H7 (cell line): Measurements from ENCODE around the gene CFAP97. TPM values are rescaled to one million over a fixed set of nuclear protein-coding genes. Genes with fewer than 3 reads are reported as not detected.
"Not testable (repeated sequence)": the region's sequence is repeated elsewhere in the genome, so short reads cannot be mapped to it uniquely, and the experiment has no call there.

Source experiments
- DNase-seq: peaks from one replicate; pipeline ENCODE4 v3.0.0; 2012
- H3K27me3 ChIP-seq: 2 replicates; pipeline ENCODE4 v1.6.0; 2011; ENCODE audit warnings: mild to moderate bottlenecking, low read length; ENCODE audit not compliant: control insufficient read depth, insufficient read depth
- H3K36me3 ChIP-seq: replicated peaks from 2 replicates; pipeline ENCODE4 v1.5.1; 2011; ENCODE audit warnings: low read length; ENCODE audit not compliant: control insufficient read depth, insufficient read depth
- H3K4me3 ChIP-seq: 2 replicates; pipeline ENCODE4 v1.5.1; 2011; ENCODE audit warnings: low read depth, mild to moderate bottlenecking, control low read depth, low read length, moderate library complexity; ENCODE audit not compliant: insufficient read depth
- total RNA-seq: library from RNA; depleted of rRNA; stranded (reverse); fragments of >200 nt; shearing (Covaris generic); gene quantifications from 2 replicates; pipeline ENCODE4 v1.2.3, GENCODE V29; 2014; rRNA removed

The CFAP97 gene
- 24.0 and 35.8 TPM in 2 replicates for total RNA-seq

DNA sequence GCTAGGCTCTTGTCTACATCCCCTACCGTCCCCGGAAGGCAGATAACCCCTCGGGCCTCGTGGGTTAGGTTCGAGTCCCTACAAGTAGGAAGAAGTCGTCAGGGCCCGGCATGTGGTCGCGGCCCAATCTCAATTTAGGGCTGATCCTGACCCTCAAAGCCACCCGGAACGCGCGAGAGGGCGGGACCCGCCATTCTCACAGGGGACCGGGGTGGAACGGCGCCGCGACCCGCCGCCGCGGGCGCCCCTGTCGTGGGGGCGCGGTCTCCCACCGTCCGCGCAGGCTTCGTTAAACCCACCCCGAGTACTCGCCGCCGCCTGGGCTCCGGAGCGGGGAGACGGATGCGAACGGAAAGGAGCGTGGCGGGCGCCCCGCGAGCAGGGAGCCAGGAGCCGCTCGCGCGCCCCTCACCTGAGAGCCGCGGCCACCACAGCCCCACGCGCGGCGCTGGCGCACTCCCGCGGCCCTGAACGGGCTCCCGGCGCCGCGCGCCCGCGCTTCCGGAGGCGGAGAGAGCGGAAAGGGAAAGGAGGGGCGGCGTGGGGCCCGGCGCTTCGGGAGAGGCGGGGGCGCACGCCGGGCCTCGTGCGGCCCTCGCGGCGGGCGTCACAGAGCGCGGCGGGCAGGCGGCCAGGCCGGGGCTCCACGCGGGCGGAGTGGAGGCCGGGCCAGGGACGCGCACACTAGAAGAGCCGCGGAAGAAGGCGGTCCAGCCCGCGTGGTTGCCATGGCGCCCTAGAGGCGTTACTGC, at the start of gene CFAP97:
TSS of gene CFAP97 (minus strand) at position 515 of the 752 bp plus-strand sequence. CDS start 12,804 bp downstream, outside the sequence.
- Histone ChIP-seq H3K36me3 (no peaks in the 10 kb centered on the region), H3K27me3 (peaks cover 1% of the 10 kb centered on the region; the same call in 1 of the 2 replicates), H3K4me3 (peak within 1 kb of the TSS; percentile 63)
- peak; percentile 85 for DNase-seq

DNA sequence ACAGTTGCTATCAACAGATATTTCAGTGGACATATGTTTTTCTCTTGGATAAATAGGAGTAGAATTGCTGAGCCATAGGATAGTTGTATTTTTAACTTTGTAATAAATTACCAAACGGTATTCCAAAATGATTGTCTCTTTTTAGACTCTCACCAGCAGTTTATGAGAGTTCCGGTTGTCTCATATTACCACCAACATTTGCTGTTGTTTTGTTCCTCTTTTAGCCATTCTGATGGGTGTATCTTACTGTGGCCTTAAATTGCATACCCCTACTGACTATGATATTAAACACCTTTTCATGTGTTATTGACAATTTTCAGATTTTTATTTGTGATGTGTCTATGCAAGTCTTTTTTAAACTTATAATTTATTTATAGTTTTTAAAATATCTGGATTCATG, 45.3 kb upstream of the CFAP97 start:
- H3K4me3 ChIP-seq: no peak overlapping the region
- no peaks in the 10 kb centered on the region for H3K27me3 ChIP-seq
- H3K36me3 ChIP-seq: no peaks in the 10 kb centered on the region
- DNase-seq: no peak

DNA sequence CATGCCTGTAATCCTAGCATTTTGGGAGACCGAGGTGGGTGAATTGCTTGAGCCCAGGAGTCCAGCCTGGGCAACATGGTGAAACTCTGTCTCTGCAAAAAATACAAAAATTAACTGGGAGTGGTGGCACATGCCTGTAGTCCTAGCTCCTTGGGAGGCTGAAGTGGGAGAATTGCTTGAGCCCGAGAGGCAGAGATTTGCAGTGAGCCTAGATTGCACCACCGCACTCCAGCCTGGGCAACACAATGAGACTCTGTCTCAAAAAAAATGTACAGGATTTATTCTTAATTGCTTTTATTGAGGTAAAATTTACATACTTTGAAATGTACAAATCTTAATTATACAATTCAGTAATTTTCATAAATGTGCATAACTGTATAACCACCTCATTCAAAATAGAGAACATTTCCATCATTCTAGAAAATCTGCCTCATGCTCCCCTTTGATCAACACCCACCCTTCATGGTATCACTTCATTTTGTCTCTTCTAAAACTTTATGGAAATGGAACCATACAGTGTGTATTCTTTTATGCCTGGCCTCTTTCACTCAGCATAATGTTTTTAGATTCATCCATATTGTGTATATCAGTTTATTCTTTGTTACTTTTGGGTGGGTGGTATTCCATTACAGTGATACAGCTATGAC, 44.7 kb upstream of the CFAP97 start:
- Histone ChIP-seq H3K27me3 (no peaks in the 10 kb centered on the region), H3K36me3 (no peaks in the 10 kb centered on the region), H3K4me3 (no peak overlapping the region)
- DNase-seq: no peak

DNA sequence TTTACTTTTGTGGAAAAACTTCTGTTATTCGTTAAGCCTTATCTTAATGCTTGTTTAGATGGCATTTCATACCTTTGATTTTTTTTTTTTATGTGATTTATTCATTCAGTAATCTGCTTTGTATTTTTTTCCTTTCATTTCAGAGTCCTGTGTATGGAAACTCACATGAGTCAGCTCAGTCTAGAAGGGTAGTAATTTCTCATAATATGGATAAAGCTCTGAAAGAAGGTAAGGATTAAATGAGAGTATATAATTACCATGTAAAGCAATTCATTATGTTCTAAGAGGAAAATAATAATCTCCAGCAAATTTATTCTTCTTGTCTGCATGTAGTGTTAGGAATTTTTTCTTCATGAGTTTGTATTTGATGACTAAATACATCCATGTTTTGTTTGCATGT, 43.4 kb upstream of the CFAP97 start:
- H3K36me3 ChIP-seq: no peaks in the 10 kb centered on the region
- no peak overlapping the region for H3K4me3 ChIP-seq
- no peaks in the 10 kb centered on the region for H3K27me3 ChIP-seq
- no peak for DNase-seq

DNA sequence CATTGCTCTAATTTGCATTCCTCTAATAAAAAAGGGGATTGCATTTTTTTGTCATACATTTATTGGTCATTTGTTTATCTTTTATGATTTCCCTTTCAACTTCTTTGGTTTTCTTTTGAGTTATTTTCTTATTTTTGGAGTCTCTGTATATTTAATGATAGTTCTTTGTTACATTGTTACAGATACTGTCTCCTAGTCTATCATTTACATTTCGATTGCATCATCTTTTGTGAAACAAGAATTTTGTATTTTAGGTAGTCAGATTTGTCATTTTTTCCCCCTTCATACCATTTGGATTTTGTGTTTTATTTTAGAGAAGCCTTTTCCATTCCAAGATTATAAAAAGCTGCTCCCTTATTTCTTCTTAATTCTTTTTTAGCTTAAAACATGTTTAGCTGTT, 42.7 kb upstream of the CFAP97 start:
- no peaks in the 10 kb centered on the region for H3K27me3 ChIP-seq
- H3K4me3 ChIP-seq: no peak overlapping the region
- no peak for DNase-seq
- H3K36me3 ChIP-seq: no peaks in the 10 kb centered on the region

DNA sequence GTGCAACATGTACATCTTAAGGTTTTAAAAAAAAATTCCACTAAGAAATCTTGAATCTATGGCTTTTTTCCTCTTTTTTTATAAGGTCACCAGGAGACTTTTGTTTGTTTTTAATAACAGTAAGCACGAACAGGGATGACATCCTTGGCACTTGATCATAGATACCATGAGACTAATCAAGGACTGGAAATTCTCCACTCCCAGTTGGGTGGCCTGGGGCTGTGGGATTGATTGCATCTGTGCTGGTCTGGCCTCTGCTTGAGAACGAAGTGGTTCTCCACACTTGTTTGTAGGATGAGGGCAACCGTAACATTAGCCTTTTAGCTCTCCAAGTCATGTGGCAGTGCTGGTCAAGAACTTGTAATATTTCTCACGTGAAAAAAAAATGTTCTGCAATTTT, 41.0 kb upstream of the CFAP97 start:
- Histone ChIP-seq H3K4me3 (no peak overlapping the region), H3K27me3 (no peaks in the 10 kb centered on the region), H3K36me3 (no peaks in the 10 kb centered on the region)
- DNase-seq: no peak

DNA sequence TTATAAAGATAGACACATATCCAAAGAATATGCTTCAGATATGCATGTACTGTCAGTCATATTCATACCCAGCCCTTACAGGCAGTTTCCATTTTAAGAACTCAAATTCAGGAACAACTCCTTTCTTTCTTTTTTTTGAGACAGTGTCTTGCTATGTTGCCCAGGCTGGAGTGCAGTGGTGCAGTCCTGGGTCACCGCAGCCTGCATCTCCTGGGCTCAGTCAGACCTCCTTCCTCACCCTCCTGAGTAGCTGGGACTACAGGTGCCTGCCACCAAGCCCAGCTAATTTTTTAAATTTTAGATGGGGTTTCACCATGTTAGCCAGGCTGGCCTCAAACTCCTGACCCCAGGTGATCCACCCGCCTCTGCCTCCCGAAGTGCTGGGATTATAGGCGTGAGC, 40.1 kb upstream of the CFAP97 start:
- H3K36me3 ChIP-seq: no peaks in the 10 kb centered on the region
- H3K4me3 ChIP-seq: no peak overlapping the region
- no peaks in the 10 kb centered on the region for H3K27me3 ChIP-seq
- DNase-seq: no peak

DNA sequence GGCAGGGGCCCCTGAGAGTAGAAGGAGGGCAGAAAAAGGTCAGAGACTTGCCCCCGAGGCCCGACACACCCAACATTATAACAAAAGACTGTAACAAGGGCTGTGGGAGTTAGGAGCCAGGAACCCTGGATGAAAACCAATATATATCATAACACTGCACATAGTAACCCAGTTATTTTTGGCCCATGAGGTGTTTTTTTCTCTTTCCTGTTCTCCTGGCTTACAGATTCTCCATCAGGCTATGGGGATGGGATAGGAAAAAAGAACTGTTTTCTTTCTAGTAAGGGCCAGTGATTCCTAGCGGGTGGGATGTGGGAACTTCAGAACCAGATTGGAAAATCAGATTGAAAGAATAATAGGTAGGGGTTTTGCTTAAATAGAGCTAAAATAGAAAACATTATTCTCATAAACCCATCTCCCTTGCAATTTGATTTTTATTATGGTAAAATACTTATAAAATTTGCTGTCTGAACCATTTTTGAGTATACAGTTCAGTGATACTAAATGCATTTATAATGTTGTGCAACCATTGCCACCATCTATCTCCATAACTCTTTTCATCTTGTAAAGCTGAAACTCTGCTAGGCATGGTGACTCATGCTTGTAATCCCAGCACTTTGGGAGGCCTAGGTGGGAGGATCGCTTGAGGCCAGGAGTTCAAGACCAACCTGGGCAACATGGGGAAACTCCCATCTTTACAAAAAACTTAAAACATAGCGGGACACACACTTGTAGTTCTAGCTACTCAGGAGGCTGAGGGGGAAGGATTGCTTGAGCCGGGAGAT, 39.1 kb upstream of the CFAP97 start:
- Histone ChIP-seq H3K27me3 (no peaks in the 10 kb centered on the region), H3K36me3 (no peaks in the 10 kb centered on the region), H3K4me3 (no peak overlapping the region)
- DNase-seq: no peak

DNA sequence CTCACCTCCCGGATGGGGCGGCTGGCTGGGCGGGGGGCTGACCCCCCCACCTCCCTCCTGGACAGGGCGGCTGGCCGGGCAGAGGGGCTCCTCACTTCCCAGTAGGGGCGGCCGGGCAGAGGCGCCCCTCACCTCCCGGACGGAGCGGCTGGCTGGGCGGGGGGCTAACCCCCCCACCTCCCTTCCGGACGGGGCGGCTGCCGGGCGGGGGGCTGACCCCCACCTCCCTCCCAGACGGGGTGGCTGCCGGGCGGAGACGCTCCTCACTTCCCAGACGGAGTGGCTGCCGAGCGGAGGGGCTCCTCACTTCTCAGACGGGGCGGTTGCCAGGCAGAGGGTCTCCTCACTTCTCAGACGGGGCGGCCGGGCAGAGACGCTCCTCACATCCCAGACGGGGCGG, 36.7 kb upstream of the CFAP97 start:
- H3K27me3 ChIP-seq, DNase-seq: not testable (repeated sequence)

DNA sequence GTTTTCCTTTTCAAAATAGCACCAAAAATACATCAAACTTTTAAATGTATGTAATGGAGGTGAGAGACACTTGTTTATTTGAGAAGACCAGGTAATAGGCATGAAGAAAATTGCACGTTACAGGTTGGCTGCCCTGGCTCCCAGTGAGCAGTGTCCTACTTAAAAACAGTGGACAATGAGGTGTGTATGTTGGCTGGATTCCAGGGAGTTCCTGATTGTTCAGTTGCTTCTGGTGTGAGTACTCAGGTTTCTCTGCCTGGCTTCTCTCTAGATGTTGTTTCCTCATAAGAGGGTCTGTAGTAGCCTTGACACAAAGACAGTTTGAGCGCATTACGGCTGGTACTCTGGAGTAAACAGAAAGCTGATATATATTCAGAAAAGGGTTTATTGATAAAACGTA, 35.0 kb upstream of the CFAP97 start:
- H3K36me3 ChIP-seq: no peaks in the 10 kb centered on the region
- DNase-seq: no peak
- no peaks in the 10 kb centered on the region for H3K27me3 ChIP-seq
- H3K4me3 ChIP-seq: no peak overlapping the region

More for the DNA sequence above, 36.7 kb upstream of the CFAP97 start:
- not testable (repeated sequence) for H3K4me3 ChIP-seq, H3K36me3 ChIP-seq

DNA sequence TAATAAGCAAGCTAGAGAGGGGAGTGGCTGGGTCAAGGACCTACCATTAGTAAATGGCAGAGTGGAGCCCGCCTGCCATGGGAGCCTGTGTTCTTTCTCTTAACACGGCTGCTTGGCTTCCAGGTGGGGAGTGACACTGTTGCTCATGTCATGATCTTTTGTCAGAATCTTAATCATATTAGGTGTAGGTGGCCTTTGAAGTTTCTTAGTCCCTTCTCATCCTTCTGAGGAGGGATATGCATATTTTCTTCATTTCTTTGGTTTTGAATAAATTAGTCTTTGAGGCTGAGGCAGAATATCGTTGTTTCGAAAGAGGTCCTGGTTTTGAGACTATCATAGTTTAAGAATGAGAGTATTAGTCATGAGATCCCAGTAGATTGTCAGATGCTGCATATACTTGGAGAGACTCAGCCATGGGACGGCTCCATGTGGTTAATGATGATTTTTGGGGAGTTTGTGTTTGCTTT, 34.4 kb upstream of the CFAP97 start:
- no peak overlapping the region for H3K4me3 ChIP-seq
- H3K36me3 ChIP-seq: no peaks in the 10 kb centered on the region
- H3K27me3 ChIP-seq: no peaks in the 10 kb centered on the region
- DNase-seq: no peak

DNA sequence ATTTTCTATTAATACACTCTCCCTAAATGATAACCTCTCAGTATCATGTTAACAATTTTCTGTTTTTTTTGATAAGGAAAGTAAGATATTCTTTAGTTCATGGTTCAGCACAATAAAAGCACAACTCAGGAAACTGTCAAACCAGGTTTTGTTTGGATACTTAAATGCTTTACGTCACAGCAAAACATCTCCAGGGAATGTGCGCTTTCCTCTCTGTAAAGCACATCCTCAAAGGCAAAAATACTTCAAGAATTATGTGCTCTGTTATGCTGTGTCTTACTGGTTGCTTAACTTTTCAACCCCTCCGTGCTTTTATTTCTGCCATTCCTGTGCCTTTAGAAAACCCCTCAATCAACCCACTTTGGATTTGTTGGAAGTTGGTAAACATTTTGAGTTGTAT, 33.4 kb upstream of the CFAP97 start:
- DNase-seq: no peak
- no peaks in the 10 kb centered on the region for H3K27me3 ChIP-seq
- H3K36me3 ChIP-seq: no peaks in the 10 kb centered on the region
- H3K4me3 ChIP-seq: no peak overlapping the region

DNA sequence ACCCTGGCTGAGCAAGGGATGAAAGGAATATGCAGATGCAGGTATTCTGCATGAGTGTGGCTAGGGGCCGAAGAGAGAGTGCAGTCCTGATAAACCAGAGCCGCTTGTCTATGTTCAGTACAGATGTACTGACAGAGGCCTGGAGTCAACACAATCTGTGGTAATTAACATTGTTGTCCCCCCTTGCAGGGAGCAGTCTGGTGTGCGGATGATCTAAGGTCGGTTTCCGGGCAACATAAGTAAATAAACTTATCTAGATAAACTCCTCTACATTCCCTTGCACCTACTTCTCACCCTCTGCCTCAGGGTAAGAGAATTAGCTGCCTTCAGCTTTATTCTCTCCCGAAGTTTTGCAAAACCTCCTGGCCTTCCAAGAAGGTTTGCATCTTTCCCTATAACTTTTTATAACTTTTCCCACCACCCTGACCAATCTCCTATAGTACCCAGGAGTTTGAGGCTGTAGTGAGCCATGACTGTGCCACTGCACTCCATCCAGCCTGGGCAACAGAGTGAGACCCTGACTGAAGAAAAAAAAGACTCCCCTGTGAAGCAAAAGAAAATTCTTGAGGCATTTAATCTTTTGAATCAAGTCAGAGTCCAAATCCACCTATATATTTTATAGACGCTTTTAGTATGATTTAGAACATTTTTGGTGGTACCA, 32.2 kb upstream of the CFAP97 start:
- Histone ChIP-seq H3K36me3 (no peaks in the 10 kb centered on the region), H3K4me3 (no peak overlapping the region), H3K27me3 (no peaks in the 10 kb centered on the region)
- DNase-seq: no peak

DNA sequence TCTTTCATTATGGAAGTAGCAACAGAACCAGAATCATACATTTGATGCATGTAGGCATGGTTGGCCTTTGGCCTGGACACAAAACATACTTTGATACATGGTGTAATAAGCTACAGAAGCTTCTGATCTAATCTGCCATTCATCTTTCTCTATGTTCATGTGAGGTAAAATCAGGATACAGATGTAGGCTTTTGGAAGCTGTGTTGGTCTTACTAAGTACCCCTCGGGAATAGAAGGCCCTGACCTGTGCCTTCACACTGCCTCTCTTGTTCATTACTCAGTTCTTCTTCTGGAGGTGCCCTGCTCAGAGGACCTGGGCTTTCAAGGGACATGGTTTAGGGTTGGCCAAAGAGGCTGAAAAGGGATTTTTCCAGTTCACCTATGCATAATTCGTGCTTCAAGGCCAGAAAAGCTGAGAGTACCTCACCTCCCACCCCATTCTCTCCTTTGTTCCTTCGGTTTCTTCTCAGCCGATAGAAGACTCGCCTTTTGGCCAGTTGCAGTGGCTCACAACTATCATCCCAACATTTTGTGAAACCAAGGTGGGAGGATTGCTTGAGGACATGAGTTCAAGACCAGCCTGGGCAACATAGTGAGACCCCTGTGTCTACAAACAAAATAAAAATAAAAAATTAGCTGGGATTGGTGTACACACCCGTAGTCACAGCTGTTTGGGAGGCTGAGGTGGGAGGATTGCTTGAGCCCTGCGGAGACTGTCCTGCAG, 31.5 kb upstream of the CFAP97 start:
- no peak for DNase-seq
- H3K4me3 ChIP-seq: no peak overlapping the region

More for the DNA sequence above, 31.5 kb upstream of the CFAP97 start:
- no peaks in the 10 kb centered on the region for H3K36me3 ChIP-seq
- no peaks in the 10 kb centered on the region for H3K27me3 ChIP-seq
